ENCODE measurements around the gene PES1. TPM values are rescaled to one million over a fixed set of nuclear protein-coding genes. Genes with fewer than 3 reads are reported as not detected.
A peak's percentile ranks its signal among the peaks of the same experiment; 100 is the strongest.
"Not testable (repeated sequence)": the region's sequence is repeated elsewhere in the genome, so short reads cannot be mapped to it uniquely, and the experiment has no call there.

Gene PES1
- total RNA-seq, 1 donor from 2014 or later, result 115 TPM

GRCh38 chr22:30609260-30610185 is 17.8 kb upstream of the PES1 start:
- DNase-seq (ENCODE audit: low read depth, low spot score), result peak; percentile 37

DNA sequence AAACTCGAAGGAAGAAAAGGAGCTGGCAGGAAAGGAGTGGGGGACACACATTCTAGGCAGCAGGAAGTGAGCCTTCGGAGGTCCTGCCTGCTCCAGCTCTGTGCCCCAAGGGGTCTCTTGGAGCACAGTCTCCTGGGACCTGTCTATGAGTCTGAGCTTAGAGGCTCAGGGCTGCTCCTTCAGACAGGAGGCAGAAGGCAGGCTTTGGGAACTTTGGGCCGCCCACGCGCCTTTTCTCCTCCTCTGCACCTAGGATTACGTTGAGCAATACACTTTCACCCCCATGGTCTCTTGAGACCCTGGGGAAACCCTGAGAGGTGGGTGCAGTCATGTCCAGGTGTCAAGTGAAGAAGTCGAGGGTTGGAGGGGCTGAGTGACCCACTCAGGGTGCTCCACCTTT is 16.2 kb upstream of the PES1 start:
- no peak for DNase-seq (ENCODE audit: low read depth, low spot score)

- DNase-seq (ENCODE audit: low read depth, low spot score), result no peak
Observed at GRCh38 chr22:30607300-30607930, 15.7 kb upstream of the PES1 start.

DNA sequence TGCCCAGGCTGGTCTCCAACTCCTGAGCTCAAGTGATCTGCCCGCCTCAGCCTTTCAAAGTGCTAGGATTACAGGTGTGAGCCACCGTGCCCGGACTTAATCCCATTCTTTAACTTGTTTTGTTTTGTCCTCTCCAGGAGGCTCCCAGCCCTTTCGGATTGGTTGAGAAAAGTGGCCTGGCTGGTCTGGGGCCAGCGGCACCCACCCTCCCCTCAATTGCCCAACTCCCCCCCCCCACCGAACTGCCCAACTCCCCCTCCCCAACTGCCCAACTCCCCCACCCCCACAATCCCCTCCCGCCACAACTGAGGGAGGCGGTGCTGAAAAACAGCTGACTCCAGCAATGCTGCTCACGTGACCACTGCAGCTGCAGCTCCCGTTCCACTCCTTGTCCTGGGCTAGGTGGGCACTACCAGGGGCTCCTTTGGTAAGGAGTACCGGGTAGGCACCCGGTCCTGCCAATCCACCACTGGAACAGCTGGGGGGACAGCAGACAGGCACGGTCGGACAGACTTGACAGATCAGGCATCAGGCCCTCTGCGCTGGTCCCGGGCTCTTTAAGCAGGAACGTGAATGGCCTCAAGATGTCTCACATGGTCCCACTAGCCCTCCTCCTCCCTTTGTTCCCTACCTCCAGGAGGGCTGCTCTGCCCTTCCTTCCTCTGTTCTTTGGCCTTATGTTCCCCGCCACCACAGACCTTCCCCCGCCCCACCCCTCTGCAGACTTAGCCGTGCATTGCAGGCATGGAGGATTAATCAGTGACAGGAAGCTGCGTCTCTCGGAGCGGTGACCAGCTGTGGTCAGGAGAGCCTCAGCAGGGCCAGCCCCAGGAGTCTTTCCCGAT is 15.0 kb upstream of the PES1 start, which contains the start of gene TCN2:
TSS of gene TCN2 (plus strand) at position 720 of the 845 bp plus-strand sequence. CDS start 158 bp downstream, outside the sequence.
- DNase-seq (ENCODE audit: low read depth, low spot score), result peak; percentile 43

DNA sequence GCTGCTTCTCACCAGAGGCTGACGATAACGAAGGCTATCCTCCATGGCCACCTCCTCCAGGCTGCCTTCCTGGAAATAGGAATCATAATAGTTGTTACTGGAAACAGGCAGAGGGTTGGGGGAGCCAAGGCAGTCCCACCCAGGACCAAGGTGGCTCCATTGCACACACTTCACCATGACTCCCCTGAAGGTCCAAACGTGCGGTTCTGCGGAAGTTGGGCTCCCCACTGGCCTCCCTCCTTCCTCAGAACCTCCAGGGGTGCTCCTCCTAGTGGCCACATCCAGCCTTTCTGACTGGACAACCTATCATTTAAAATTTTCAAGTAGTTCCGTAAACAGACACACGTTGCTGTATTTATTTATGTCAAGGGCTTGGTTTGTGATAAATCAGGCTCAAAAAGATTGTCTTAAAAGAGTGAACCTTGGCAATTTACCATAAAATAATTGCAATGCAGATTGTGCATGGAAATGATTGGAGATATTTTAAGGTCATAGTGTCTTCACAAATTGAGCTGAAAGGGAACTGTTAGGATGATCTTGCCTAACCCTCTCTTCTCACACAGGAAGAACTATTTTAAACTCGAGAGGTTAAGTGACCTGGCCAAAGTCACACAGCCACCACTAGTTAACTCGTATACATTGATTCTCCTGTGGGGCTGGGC is 13.9 kb upstream of the PES1 start:
- DNase-seq (ENCODE audit: low read depth, low spot score), result no peak

GRCh38 chr22:30604723-30605122 is 13.0 kb upstream of the PES1 start:
- no peak for DNase-seq (ENCODE audit: low read depth, low spot score)

DNA sequence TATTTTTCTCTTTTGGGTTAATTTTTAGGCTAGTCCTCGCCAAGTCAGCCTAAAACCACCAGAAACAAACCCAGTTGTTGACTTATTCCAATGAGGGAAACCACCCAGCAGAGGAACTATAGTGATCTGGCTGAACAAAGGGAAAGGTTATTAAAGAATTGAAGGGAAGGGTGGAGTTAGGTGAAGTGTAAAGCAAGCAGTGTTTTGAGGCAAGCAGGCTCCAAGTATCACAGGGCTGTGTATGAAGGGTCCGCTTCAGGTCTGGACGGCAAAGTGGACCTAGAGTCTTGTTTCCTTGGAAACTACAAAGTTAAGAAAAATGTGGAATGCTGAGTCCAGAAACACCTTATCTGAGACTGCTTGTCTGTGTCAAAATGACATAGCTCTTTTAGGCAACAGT is 12.1 kb upstream of the PES1 start:
- DNase-seq (ENCODE audit: low read depth, low spot score), result no peak

GRCh38 chr22:30602049-30602448 is 10.3 kb upstream of the PES1 start:
- no peak for DNase-seq (ENCODE audit: low read depth, low spot score)

- no peak for DNase-seq (ENCODE audit: low read depth, low spot score)
Observed at GRCh38 chr22:30601464-30601863, 9.8 kb upstream of the PES1 start.

- DNase-seq (ENCODE audit: low read depth, low spot score), result no peak
Observed at GRCh38 chr22:30600921-30601320, 9.2 kb upstream of the PES1 start.

- no peak for DNase-seq (ENCODE audit: low read depth, low spot score)
Observed at GRCh38 chr22:30598986-30599385, 7.3 kb upstream of the PES1 start.

GRCh38 chr22:30596886-30597285 is 5.2 kb upstream of the PES1 start:
- no peak for DNase-seq (ENCODE audit: low read depth, low spot score)

- no peak for DNase-seq (ENCODE audit: low read depth, low spot score)
Observed at GRCh38 chr22:30596199-30596598, 4.5 kb upstream of the PES1 start.

- not testable (repeated sequence) for DNase-seq (ENCODE audit: low read depth, low spot score)
Observed at GRCh38 chr22:30592360-30592713, 627 bp upstream of the PES1 start.

DNA sequence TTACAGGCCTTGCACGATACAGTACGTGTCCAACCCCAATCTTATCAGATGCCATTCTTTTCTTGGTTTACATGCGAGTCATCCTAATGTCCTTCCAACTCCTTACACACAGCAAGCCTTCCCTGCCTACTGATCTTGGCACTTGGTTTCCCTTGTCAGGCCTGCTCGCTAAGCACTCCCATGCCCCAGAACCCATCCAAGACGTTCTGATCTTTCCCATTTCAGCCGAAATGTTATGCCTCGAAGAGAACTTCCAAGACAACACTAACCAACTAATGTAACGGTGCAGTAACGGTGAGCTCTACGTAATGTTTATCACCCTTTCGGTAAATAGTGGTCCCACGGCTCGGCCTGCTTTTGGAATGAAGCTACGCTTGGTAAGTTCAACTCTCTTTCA is 521 bp downstream of the PES1 start:
- DNase-seq (ENCODE audit: low read depth, low spot score), result no peak

GRCh38 chr22:30586414-30586813 is 5.3 kb downstream of the PES1 start:
- DNase-seq (ENCODE audit: low read depth, low spot score), result no peak

- no peak for DNase-seq (ENCODE audit: low read depth, low spot score)
Observed at GRCh38 chr22:30584441-30584840, 7.3 kb downstream of the PES1 start.

- no peak for DNase-seq (ENCODE audit: low read depth, low spot score)
Observed at GRCh38 chr22:30582788-30583545, 8.7 kb downstream of the PES1 start.

GRCh38 chr22:30582051-30582450 is 9.7 kb downstream of the PES1 start:
- no peak for DNase-seq (ENCODE audit: low read depth, low spot score)

DNA sequence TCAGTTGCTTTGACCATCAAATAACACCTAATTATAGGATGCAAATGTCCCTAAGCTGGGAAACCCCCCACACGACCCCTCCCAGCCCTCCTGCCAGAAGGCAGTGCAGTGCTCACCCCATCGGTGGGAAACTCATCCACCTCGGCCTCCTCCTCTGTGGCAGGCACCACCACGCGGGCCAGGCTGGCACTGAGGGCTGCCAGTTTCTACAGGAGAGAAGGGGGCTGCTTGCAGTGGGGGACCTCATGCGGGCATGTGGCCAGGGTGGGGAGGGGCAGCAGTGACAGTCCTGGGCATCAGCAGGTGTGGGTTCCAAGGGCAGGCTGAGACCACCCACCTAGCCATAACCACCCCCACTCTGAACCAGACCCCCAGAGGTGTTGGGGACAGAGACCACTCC is 10.8 kb downstream of the PES1 start:
- no peak for DNase-seq (ENCODE audit: low read depth, low spot score)

GRCh38 chr22:30578481-30578880 is 13.2 kb downstream of the PES1 start:
- no peak for DNase-seq (ENCODE audit: low read depth, low spot score)

Measured in pulmonary artery endothelial cell (primary cell).